ENCODE results near the gene WDR53.
"Not testable (repeated sequence)": the region's sequence is repeated elsewhere in the genome, so short reads cannot be mapped to it uniquely, and the experiment has no call there.

Gene WDR53

DNA sequence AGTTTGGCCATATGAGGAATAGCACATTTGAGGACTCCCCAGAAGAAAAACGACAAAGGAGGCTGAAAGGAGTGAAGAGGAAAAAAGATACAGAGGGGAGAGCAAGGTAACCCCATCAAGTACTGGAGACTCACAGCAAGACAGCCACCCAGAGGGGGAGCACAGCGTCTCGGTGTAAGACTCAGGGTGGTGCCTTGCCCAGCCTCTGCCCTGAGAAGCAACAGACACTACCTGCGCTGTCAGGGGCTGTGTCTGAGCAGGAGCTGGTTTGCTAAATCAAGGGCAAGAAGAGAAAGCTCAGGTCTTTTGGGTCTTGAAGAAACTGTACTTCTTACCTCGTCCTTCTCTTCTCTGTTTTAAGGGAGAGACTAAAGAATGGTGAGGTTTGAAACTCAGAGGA is 28.0 kb upstream of the WDR53 start:
- POLR2A ChIA-PET = no interaction called here
- DNase-seq = no peak
- H3K27ac ChIP-seq (ENCODE audit: insufficient read depth in 1 of 2, low read depth in 1 of 2, low read length in 2 of 2, poor library complexity in 1 of 2, severe bottlenecking in 2 of 2) = no peak overlapping the region
- peaks cover 0 to 15% (median 2%) of the 10 kb centered on the region in 4 experiments for H3K4me1 ChIP-seq (ENCODE audit: control extremely low read depth in 1 of 4, control insufficient read depth in 4 of 4, insufficient read depth in 4 of 4, low read length in 3 of 4)
- CTCF ChIA-PET = interaction anchor here (1.1 to 3.3 kb wide), 3 partner anchors 13 to 88 kb away, joined by 5 to 9 read pairs (median 5); no protein-coding TSS in a partner anchor
- WGBS (ENCODE audit: insufficient coverage) = 73% methylated on average over 4 of the region's 5 CpGs
- H3K36me3 ChIP-seq (ENCODE audit: control insufficient read depth in 4 of 4, insufficient read depth in 4 of 4, low read length in 3 of 4) = no peaks in the 10 kb centered on the region
- no peaks in the 10 kb centered on the region for H3K9me3 ChIP-seq (ENCODE audit: control extremely low read depth in 1 of 5, control insufficient read depth in 4 of 5, insufficient read depth in 2 of 5, low read depth in 1 of 5, low read length in 4 of 5)
- no peak overlapping the region for H3K4me3 ChIP-seq (ENCODE audit: control insufficient read depth in 1 of 7, extremely low read depth in 1 of 7, insufficient read depth in 4 of 7, low read depth in 2 of 7, low read length in 6 of 7)
- H3K27me3 ChIP-seq (replicated peaks in 2 of 5; ENCODE audit: control insufficient read depth in 4 of 5, insufficient read depth in 5 of 5, low read length in 4 of 5) = no peaks in the 10 kb centered on the region

DNA sequence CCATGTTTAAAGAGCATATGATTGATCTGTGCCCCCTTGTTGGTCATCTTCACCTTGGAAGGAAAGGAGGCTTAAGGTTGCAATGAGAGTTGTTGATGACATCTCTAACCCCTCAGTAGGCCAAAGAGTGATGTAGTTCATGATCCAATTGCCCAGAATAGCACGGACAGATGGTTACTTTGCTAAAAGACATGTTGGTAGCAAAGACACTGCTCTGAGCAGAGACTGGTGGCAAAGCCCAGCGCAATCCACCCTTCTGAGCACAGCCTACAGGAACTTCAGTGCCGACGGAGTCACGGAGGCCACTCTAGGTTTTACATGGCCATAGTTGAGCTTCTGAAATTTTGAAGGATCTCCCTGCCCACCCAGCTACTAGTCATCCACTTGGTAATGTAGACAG is 21.9 kb upstream of the WDR53 start:
- CTCF ChIA-PET = interaction anchor here (1.0 to 1.1 kb wide), 3 partner anchors 11 to 69 kb away, joined by 3 read pairs; no protein-coding TSS in a partner anchor
- DNase-seq = no peak
- H3K9me3 ChIP-seq (ENCODE audit: control extremely low read depth in 1 of 5, control insufficient read depth in 4 of 5, insufficient read depth in 2 of 5, low read depth in 1 of 5, low read length in 4 of 5) = no peaks in the 10 kb centered on the region
- no peaks in the 10 kb centered on the region for H3K27me3 ChIP-seq (replicated peaks in 2 of 5; ENCODE audit: control insufficient read depth in 4 of 5, insufficient read depth in 5 of 5, low read length in 4 of 5)
- no peaks in the 10 kb centered on the region for H3K4me1 ChIP-seq (ENCODE audit: control extremely low read depth in 1 of 4, control insufficient read depth in 4 of 4, insufficient read depth in 4 of 4, low read length in 3 of 4)
- no peak overlapping the region for H3K27ac ChIP-seq (ENCODE audit: insufficient read depth in 1 of 2, low read depth in 1 of 2, low read length in 2 of 2, poor library complexity in 1 of 2, severe bottlenecking in 2 of 2)
- no peak overlapping the region for H3K4me3 ChIP-seq (ENCODE audit: control insufficient read depth in 1 of 7, extremely low read depth in 1 of 7, insufficient read depth in 4 of 7, low read depth in 2 of 7, low read length in 6 of 7)
- POLR2A ChIA-PET = no interaction called here
- H3K36me3 ChIP-seq (ENCODE audit: control insufficient read depth in 4 of 4, insufficient read depth in 4 of 4, low read length in 3 of 4) = peaks cover 0 to 13% (median 9%) of the 10 kb centered on the region in 4 experiments
- WGBS (ENCODE audit: insufficient coverage) = 88% methylated on average over 5 of the region's 5 CpGs

DNA sequence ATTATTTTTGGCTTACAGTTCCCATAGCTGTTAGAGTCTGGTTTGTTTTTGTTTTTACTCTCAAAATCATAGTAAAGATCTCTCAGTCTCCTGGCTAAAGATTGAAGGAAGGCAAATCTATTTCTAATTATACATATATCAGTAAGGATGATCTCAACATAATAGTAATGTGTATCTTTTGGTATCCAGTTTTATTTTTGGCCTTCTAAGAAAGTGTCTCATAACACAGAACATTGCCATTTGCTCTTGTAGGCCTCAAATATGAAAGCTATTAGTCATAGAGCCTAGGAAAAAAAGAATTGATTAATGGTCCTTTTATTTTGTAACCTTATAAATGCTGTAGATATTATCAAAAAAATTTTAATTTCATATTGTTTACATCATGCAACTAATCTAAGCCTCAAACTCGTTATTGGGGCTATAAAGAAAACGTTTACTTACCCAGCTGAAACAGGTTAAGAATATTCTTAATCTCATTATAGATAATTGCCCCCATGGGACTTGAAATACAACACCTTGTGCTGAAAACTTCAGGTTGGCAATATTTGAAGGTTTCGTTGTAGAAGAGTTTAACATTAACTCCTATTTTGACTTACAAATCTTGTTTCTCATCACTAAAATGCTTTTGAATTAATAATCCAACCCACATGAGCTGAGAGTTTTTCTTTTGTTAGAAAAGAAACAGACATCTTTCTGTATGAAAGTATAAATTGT is 16.8 kb upstream of the WDR53 start:
- Histone ChIP-seq H3K27ac (ENCODE audit: insufficient read depth in 1 of 2, low read depth in 1 of 2, low read length in 2 of 2, poor library complexity in 1 of 2, severe bottlenecking in 2 of 2) (no peak overlapping the region), H3K4me3 (ENCODE audit: control insufficient read depth in 1 of 7, extremely low read depth in 1 of 7, insufficient read depth in 4 of 7, low read depth in 2 of 7, low read length in 6 of 7) (no peak overlapping the region), H3K36me3 (ENCODE audit: control insufficient read depth in 4 of 4, insufficient read depth in 4 of 4, low read length in 3 of 4) (peaks cover 9 to 46% (median 25%) of the 10 kb centered on the region in 4 experiments), H3K27me3 (replicated peaks in 2 of 5; ENCODE audit: control insufficient read depth in 4 of 5, insufficient read depth in 5 of 5, low read length in 4 of 5) (no peaks in the 10 kb centered on the region), H3K4me1 (ENCODE audit: control extremely low read depth in 1 of 4, control insufficient read depth in 4 of 4, insufficient read depth in 4 of 4, low read length in 3 of 4) (no peaks in the 10 kb centered on the region), H3K9me3 (ENCODE audit: control extremely low read depth in 1 of 5, control insufficient read depth in 4 of 5, insufficient read depth in 2 of 5, low read depth in 1 of 5, low read length in 4 of 5) (no peaks in the 10 kb centered on the region)
- DNase-seq = no peak
- ChIA-PET POLR2A (no interaction called here), CTCF (interaction anchor here (1.1 to 1.3 kb wide), 3 partner anchors 12 to 98 kb away, joined by 3 to 4 read pairs (median 3); no protein-coding TSS in a partner anchor)
- WGBS (ENCODE audit: insufficient coverage) = no CpG with 5 or more reads among the region's 3 CpGs

DNA sequence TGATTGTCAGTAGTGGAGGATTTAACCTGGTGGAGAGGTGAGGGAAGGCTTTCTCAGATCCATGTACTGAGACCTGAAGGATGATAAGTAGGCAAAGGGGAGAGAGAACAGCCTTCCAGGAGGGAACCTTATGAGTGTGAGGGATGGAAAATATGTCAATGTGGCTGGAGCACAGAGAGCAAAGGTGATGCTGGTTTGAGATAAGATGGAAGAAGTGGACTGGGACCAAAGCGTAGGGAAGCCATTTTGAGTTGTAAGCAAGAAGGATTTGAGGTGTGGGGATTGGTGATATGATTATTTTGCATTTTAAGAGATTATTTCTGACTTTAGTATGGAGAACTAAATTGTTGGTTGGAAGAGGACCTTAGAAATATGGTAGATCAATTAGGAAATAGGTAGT is 4.0 kb upstream of the WDR53 start:
- DNase-seq = no peak
- Histone ChIP-seq H3K36me3 (ENCODE audit: control insufficient read depth in 4 of 4, insufficient read depth in 4 of 4, low read length in 3 of 4) (peaks cover under 1 to 7% (median 2%) of the 10 kb centered on the region in 4 experiments), H3K27ac (ENCODE audit: insufficient read depth in 1 of 2, low read depth in 1 of 2, low read length in 2 of 2, poor library complexity in 1 of 2, severe bottlenecking in 2 of 2) (no peak overlapping the region), H3K4me1 (ENCODE audit: control extremely low read depth in 1 of 4, control insufficient read depth in 4 of 4, insufficient read depth in 4 of 4, low read length in 3 of 4) (peaks cover 10 to 35% (median 30%) of the 10 kb centered on the region in 4 experiments), H3K9me3 (ENCODE audit: control extremely low read depth in 1 of 5, control insufficient read depth in 4 of 5, insufficient read depth in 2 of 5, low read depth in 1 of 5, low read length in 4 of 5) (no peaks in the 10 kb centered on the region), H3K27me3 (replicated peaks in 2 of 5; ENCODE audit: control insufficient read depth in 4 of 5, insufficient read depth in 5 of 5, low read length in 4 of 5) (no peaks in the 10 kb centered on the region), H3K4me3 (ENCODE audit: control insufficient read depth in 1 of 7, extremely low read depth in 1 of 7, insufficient read depth in 4 of 7, low read depth in 2 of 7, low read length in 6 of 7) (peak overlapping the region in 1 of 7 experiments; percentile 19)
- WGBS (ENCODE audit: insufficient coverage) = 100% methylated on average over 1 of the region's 1 CpG
- POLR2A ChIA-PET = no interaction called here
- CTCF ChIA-PET = no interaction called here

DNA sequence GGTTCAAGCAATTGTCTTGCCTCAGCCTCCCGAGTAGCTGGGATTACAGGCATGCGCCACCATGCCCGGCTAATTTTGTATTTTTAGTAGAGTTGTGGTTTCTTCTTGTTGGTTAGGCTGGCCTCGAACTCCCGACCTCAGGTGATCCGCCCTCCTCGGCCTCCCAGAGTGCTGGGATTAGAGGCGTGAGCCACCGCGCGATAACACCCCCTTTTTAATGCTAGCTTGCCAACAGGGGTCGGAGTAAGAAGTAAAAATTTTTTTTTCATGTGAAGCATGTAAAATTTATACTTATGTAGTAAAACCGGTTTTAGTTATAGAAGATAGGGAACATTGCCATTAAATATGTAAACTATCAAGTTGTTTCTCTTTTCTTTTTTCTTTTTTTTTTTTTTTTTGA is 2.0 kb upstream of the WDR53 start:
- H3K27me3 ChIP-seq (replicated peaks in 2 of 5; ENCODE audit: control insufficient read depth in 4 of 5, insufficient read depth in 5 of 5, low read length in 4 of 5); H3K9me3 ChIP-seq (ENCODE audit: control extremely low read depth in 1 of 5, control insufficient read depth in 4 of 5, insufficient read depth in 2 of 5, low read depth in 1 of 5, low read length in 4 of 5); POLR2A ChIA-PET; H3K27ac ChIP-seq (ENCODE audit: insufficient read depth in 1 of 2, low read depth in 1 of 2, low read length in 2 of 2, poor library complexity in 1 of 2, severe bottlenecking in 2 of 2); DNase-seq; H3K36me3 ChIP-seq (ENCODE audit: control insufficient read depth in 4 of 4, insufficient read depth in 4 of 4, low read length in 3 of 4): not testable (repeated sequence)
- WGBS (ENCODE audit: insufficient coverage) = 98% methylated on average over 5 of the region's 13 CpGs
- CTCF ChIA-PET = interaction anchor here (2.1 kb wide), 1 partner anchor 15 kb away, joined by 8 read pairs; no protein-coding TSS in a partner anchor
- H3K4me1 ChIP-seq (ENCODE audit: control extremely low read depth in 1 of 4, control insufficient read depth in 4 of 4, insufficient read depth in 4 of 4, low read length in 3 of 4) = peaks cover 10 to 38% (median 31%) of the 10 kb centered on the region in 4 experiments
- H3K4me3 ChIP-seq (ENCODE audit: control insufficient read depth in 1 of 7, extremely low read depth in 1 of 7, insufficient read depth in 4 of 7, low read depth in 2 of 7, low read length in 6 of 7) = peak overlapping the region in 1 of 7 experiments; percentile 93

DNA sequence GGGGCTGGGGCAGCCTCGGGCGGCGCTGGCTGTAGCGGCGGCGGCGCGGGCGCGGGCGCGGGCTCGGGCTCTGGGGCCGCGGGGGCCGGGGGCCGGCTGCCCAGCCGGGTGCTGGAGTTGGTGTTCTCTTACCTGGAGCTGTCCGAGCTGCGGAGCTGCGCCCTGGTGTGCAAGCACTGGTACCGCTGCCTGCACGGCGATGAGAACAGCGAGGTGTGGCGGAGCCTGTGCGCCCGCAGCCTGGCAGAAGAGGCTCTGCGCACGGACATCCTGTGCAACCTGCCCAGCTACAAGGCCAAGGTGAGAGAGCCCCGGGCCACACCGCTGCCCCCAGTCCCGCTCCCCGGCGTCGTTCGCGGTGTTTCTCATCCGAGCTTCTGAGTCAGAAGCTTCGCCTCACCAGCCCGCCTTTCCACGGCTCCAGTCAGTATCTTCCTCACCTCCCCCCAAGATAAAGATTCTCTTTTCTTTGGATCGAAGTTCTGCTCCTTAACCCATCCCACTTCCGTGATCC is 706 bp upstream of the WDR53 start:
- H3K9me3 ChIP-seq (ENCODE audit: control extremely low read depth in 1 of 5, control insufficient read depth in 4 of 5, insufficient read depth in 2 of 5, low read depth in 1 of 5, low read length in 4 of 5) = no peaks in the 10 kb centered on the region
- 1% methylated on average over 27 of the region's 44 CpGs for WGBS (ENCODE audit: insufficient coverage)
- H3K27ac ChIP-seq (ENCODE audit: insufficient read depth in 1 of 2, low read depth in 1 of 2, low read length in 2 of 2, poor library complexity in 1 of 2, severe bottlenecking in 2 of 2) = peak overlapping the region; percentile 58 to 94
- peak overlapping the region; percentile 84 to 100 (median 97) for H3K4me3 ChIP-seq (ENCODE audit: control insufficient read depth in 1 of 7, extremely low read depth in 1 of 7, insufficient read depth in 4 of 7, low read depth in 2 of 7, low read length in 6 of 7)
- peaks cover 10 to 45% (median 37%) of the 10 kb centered on the region in 4 experiments for H3K4me1 ChIP-seq (ENCODE audit: control extremely low read depth in 1 of 4, control insufficient read depth in 4 of 4, insufficient read depth in 4 of 4, low read length in 3 of 4)
- POLR2A ChIA-PET = interaction anchor here (1.0 to 1.1 kb wide), 2 partner anchors 71 to 144 kb away, joined by 3 read pairs; partner anchors contain the start of gene NRROS
- H3K27me3 ChIP-seq (replicated peaks in 2 of 5; ENCODE audit: control insufficient read depth in 4 of 5, insufficient read depth in 5 of 5, low read length in 4 of 5) = no peaks in the 10 kb centered on the region
- peaks cover 3 to 7% (median 5%) of the 10 kb centered on the region in 4 experiments for H3K36me3 ChIP-seq (ENCODE audit: control insufficient read depth in 4 of 4, insufficient read depth in 4 of 4, low read length in 3 of 4)
- DNase-seq = peak; percentile 42 to 76 (median 68)
- CTCF ChIA-PET = interaction anchor here (0.9 to 2.1 kb wide), 5 partner anchors 13 to 140 kb away, joined by 3 to 11 read pairs (median 8); no protein-coding TSS in a partner anchor

DNA sequence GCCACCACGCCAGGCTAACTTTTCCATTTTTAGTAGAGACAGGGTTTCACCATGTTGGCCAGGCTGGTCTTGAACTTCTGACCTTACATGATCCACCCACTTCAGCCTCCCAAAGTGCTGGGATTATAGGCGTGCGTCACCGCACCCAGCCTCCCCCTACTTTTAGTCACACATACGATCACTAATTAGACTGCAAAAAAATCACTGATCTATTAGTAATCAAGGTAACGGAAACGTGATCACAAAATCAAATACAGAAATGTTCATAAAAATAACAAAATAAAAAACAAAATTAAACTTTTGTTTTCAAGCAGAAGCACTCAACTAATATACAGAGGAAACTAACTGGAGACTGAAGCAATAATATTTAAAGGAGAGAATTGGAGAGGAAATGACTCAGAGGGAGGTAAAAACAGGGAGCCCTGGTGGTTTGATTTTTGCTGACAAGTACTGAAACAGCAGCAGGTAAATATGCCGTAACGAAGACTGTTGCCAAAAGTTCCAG is 4.6 kb downstream of the WDR53 start:
- peak; percentile 45 to 80 (median 72) for DNase-seq
- Histone ChIP-seq H3K4me3 (ENCODE audit: control insufficient read depth in 1 of 7, extremely low read depth in 1 of 7, insufficient read depth in 4 of 7, low read depth in 2 of 7, low read length in 6 of 7) (peak overlapping the region in 1 of 7 experiments; percentile 39), H3K4me1 (ENCODE audit: control extremely low read depth in 1 of 4, control insufficient read depth in 4 of 4, insufficient read depth in 4 of 4, low read length in 3 of 4) (peaks cover 2 to 28% (median 24%) of the 10 kb centered on the region in 4 experiments), H3K36me3 (ENCODE audit: control insufficient read depth in 4 of 4, insufficient read depth in 4 of 4, low read length in 3 of 4) (peaks cover 14 to 23% (median 15%) of the 10 kb centered on the region in 4 experiments), H3K27ac (ENCODE audit: insufficient read depth in 1 of 2, low read depth in 1 of 2, low read length in 2 of 2, poor library complexity in 1 of 2, severe bottlenecking in 2 of 2) (peak overlapping the region; percentile 33 to 59), H3K9me3 (ENCODE audit: control extremely low read depth in 1 of 5, control insufficient read depth in 4 of 5, insufficient read depth in 2 of 5, low read depth in 1 of 5, low read length in 4 of 5) (no peaks in the 10 kb centered on the region), H3K27me3 (replicated peaks in 2 of 5; ENCODE audit: control insufficient read depth in 4 of 5, insufficient read depth in 5 of 5, low read length in 4 of 5) (no peaks in the 10 kb centered on the region)
- WGBS (ENCODE audit: insufficient coverage) = no CpG with 5 or more reads among the region's 9 CpGs
- ChIA-PET POLR2A (no interaction called here), CTCF (interaction anchor here (1.5 kb wide), 1 partner anchor 9 kb away, joined by 7 read pairs; no protein-coding TSS in a partner anchor)
